GM19035 (cell line): ENCODE measurements around the gene SLC25A21.
"Not testable (repeated sequence)": the region's sequence is repeated elsewhere in the genome, so short reads cannot be mapped to it uniquely, and the experiment has no call there.

Experiments
- ATAC-seq: cut with Tn5 transposase; IDR thresholded peaks from one replicate; pipeline ENCODE4 v1.9.1; 2021; ENCODE audit not compliant: unreplicated experiment

SLC25A21 gene

DNA sequence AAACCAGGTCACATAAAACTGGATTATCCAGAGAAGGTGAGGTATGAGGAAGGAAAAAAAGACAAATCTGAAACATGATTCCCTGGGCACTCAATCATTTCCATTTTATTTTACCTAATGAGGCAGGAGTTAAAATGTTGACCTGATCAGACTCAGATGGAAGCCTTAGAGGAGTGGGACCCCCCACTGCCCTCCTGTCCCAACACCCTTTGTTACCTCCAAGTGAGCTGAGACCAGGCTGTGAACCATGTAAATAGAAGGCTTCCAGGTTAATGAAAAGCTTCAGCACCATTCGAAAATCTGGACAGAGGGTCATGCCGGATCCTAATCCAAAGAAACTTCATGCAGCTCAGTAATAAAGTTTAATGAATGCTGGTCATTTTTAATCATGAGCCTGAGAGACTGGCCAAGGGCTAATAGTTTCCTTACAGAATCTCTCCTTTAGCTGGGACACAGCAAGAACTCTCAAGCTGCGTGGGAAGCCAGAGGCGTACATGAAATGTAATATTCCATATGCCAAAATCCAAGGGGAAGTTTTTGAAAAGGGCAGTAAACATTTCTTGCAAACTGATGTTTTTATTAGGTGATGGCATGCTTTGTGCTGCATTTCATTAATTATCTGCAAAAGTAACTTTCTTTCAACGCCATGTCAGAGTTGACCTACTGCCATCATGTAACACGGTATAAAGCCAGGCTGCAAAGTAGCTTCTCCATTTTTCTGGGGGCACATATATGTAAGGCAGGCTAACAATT, 327.8 kb downstream of the SLC25A21 start:
- ATAC-seq = no peak

DNA sequence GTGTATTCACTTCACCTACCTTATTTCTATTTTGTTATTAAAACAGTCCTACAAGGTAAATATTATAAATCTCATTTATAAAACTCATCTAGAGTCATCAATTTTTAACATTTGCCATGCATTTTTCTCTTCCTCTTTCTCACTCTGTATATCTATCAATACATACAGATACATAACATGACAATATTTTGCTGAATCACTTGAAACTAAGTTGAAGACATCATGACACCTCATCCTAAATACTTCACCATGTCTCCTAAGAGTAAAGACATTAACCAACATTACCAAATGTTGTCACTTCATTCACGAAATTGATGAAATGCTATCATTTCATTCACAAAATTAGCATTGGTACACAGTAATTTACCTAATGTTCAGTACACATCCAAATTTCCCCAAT, 329.0 kb downstream of the SLC25A21 start:
- no peak for ATAC-seq

DNA sequence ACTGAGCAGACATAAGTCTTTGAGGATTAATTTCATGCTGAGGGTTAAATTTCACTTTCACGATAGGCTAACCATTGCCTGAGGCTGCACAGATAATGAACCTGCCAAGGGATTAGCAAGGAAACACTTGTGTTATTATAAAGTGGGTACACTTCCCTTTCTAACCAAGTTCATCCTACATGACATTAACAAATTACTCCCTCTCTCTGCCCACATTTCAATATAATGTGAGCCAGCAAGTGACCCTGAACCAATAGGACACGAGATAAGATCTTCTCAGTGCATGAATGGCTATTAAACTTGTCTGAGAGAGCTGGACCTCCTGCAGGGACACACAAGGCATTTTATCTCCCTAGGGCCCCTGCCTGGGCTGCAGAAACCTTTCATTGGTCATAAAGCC, 337.3 kb downstream of the SLC25A21 start:
- no peak for ATAC-seq

DNA sequence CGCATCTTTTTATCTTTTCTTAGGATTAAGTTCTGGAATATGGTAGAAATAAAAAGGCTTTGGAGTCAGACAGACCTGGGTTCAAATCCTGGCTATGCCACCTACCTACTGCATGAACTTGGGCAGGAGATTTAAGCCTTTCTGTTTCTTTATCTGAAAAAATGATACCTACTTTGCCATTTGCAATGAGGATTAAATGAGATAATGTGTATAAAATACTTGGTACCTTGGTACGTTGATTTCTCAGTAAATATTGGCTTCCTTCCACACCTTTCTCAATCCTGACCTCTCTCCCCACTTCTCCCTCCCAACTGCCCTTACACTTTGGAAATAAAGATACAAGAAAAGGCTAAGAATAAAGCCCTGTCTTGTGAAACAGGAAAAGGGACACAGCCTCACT, 338.1 kb downstream of the SLC25A21 start:
- ATAC-seq = no peak

DNA sequence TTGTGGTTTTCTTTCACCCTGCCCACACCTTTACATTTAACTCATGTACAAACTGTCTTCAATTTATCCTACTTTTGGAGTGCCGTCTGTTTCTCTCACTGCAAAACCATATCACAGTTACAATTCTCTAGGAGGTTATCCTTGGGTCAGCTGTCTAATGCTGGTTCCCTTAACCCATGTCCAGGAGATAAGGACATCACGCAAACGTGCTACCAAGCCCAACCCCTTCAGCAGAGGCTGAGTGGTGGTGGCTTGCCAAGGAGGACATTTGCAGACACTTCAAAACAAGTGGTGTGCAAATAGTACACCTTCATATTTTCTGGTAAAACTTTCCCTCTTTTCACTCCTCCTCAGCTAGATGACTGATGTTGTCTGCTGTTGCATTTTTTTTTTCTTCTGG, 342.9 kb downstream of the SLC25A21 start:
- ATAC-seq = no peak

DNA sequence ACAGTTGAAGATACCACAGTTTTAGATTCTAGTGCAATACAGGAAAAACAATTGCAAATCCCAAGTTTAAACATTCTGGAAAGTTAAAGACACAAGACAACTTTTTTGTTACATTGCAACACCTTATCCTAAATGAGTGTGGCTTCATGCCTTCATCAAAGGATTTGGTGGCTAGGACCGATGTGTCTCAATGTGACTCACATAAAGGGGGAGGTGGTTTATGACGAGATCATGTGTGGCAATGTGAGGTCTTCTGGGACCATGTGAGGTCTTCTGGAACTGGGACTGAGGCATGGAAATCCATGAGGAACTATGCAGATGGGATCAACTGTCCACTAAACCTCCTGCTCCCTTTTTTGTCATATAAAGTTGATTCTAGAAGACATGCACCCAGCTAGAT, 344.5 kb downstream of the SLC25A21 start:
- no peak for ATAC-seq

DNA sequence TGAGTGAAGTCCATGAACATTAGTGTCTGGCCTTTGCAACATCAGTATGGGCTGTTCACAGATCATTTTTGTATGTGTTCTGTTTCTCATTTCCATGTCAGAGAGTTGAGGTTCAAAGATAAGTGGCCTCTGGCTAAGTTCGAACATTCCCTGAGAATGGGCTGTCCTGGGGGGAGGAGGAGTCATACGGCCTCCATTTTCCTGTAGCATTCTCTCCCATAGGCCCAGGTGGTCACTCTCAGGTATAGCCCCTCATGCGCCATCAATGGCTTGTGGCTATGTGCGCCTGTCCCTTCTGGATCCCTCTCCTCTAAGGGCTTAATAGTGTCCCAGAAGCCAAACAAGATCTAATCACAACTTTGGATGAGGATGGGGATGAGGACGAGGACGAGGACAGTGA, 345.8 kb downstream of the SLC25A21 start:
- no peak for ATAC-seq

DNA sequence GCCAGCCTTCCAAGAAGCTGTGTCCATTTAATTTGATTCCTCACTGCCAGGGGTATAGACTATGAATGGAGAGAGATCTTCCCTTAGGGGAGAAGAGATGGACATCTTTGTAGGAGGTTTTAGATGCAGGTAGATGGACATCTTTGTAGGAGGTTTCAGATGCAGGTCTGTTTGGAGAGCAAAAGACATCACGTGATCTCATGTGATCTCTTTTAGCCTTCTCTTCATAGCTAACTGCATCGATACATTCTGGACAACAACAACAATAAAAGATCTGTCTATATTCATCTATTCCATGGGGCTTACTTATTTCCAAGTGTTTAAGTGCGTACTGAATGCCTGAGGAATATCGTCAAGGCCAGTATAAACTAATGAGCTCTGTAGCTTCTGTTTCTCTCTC, 347.6 kb downstream of the SLC25A21 start:
- no peak for ATAC-seq

DNA sequence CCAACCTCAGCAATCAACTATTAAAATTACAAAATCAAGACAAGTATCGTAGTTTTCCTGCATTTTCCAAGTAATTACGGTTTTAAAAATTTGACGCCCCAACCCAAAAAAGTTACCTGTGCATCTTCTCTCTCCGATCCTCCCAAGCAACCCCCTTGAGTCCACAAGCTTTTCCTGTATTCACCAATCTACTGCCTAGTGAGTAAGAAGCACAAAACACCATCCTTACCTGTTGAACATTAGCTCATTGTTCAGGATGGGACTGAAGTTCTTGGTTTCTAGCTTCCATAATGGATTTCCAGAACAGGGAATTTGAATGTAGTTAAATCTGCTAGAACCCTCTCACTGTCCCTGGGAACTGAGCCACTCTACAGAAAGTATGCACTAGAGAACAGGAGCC, 348.8 kb downstream of the SLC25A21 start:
- no peak for ATAC-seq

DNA sequence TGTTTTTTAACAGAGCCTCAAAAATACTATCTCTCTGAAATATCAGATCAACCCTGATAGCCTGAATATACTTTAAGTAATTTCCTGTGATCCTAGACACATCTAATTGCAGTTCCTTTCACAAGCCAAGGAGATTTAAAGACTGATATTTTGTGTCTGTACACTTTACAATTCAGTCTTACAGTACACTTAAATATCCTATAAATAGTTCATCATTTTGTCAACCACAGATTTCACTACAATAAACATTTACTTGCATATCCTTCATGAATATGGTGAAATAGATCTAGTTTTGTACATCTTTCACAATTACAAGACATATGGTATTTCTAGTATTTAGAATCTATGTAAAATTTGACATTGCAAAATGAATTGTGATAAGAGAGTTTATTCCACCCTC, 349.7 kb downstream of the SLC25A21 start:
- no peak for ATAC-seq

DNA sequence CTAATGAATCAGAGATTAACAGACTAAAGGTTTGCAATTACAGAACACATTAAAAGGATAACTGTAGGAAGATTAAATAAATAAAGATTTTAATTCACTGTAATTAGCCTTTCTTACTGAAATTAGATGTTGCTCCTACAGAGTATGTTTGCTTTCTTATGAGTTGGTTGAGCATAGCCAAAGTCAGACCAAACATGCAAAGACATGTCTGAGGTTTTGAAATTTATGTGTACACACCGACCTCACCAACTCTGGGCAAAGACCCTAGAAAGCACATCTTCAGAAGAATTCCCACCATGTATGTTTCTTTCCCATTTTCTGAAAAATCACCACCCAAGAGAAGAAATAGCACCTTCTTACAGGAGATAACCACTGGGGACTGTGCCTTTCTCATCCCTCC, 351.5 kb downstream of the SLC25A21 start:
- no peak for ATAC-seq

DNA sequence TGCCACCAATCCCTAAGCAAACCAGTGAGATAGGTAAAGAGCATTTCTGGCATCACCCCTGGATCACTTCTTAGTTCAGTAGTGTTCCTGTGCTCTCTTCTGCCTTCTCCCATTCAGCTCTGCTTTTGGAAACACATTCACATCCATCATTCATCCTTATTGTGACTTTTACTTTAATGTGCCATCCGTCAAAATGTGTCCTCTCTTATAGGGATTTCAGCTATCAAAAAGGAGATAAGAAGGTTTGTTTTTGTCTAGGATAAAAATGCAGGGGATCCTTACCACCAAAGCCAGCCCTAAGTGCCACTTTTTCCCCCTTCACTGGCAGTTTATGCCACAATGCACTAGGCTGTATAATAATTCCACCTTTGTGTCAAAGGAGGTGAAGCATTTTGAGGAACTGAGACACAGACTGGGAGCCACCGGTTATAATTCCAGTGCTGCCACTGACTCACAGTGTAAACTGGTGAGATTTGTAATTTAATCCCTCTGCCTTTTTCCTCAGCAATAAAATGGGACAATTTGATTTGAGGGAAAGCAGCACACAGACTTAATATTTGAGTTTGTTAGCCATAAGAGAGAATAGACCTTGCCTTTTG, 352.2 kb downstream of the SLC25A21 start:
- no peak for ATAC-seq

DNA sequence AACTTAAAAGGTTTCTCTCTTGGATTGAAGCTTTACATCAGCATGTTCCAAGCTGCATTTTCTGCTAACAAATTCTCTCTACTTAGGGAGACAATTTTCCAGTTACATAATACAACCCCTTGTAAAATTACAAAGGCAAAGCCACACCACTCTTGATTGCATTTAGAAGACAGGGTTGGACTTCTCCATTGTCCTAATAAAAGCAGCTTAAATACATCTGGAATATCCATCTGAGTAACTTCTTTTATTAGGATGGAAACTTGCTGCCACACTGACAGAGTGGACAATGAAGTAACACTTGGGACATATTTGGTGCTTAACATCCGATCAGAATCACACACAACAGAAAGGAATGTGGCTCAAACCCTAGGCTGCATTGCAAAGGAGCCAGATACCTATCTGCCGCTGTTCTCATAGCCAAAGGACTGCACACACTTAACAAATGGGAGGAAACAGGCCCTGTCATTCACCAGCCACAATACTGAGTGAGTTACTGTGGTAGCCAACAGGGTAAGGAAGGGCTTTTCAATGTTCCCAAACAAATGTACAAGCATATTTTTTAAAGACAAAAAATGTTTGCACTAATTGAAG, 353.5 kb downstream of the SLC25A21 start:
- ATAC-seq = no peak

DNA sequence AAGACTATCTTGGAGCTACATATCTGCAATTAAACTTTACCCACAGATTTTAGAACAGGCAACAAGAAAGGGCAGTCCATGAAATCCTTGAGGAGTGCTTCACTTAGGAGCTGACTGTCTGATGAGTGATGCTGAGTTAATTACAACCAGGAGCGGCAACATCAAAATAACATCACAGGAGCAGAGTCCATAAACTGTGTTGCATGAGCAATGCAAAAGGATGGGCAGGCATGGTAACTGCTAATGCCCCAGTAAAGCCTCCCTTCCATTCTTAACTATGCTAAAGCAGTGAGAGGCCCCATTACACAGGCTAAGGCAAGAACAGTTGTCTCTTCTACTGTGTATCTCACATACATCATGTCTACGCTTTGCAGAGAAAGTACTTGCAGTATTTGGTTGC, 354.2 kb downstream of the SLC25A21 start:
- ATAC-seq = no peak

DNA sequence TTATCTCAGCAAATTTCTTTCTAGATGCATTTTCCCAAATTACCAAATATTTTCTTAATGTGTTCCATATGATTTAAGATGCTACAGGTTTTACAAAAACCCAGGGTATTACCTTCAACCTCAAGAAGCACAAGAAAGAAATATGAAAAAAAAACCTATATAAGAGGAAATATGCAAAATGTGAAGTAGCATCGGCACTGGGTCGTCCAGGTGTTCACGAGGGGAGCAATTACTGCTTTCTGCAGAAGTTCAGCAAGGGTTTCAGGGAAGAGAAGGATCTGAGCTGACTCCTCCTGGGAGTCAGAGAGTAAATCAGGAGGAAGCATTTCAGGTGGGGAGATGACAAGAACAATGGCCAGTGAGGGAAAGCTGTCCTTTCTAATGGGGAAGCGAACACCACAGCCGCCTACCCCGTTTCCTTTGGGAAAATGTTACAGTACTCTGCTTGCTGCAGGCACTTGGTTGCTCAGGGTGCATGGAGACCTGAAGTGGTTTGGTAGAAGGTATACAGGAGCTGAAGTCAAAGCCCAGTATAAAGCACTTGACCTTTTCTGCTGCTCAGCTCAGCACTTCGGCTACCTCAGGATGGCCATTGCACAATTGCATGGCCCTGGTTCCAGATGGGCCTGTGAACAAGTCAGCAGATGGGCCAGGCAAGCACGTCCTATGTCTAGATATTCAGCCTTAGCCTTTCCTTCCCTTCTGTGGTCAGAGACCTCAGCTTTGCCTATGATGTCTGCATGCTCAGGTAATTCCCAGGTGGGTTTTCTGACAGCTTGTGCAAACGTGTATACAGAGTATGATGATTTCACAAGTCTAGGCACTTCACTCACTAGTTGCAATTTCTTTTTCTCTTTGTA, 355.1 kb downstream of the SLC25A21 start:
- no peak for ATAC-seq

DNA sequence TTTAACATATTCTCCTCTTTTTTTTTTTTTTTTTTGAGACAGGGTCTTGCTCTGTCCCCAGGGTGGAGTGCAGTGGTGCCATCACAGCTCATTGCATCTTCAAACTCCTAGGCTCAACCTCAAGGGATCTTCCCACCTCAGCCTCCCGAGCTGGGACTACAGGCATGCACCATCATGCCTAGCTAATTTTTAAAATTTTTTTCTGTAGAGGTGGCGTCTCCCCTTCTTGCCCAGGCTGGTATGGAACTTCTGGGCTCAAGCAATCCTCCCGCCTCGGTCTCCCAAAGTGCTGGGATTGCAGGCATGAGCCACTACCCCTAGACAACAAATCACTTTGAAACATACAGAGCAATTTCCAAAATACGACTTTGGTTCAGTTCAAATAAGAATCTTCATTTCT, 355.9 kb downstream of the SLC25A21 start:
- no peak for ATAC-seq

DNA sequence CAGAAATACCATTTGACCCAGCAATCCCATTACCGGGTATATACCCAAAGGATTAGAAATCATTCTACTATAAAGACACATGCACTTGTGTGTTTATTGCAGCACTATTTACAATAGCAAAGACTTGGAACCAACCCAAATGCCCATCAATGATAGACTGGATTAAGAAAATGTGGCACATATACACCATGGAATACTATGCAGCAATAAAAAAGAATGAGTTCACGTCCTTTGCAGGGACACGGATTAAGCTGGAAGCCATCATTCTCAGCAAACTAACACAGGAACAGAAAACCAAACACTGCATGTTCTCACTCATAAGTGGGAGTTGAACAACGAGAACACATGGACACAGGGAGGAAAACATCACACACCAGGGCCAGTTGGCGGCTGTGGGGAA, 357.6 kb downstream of the SLC25A21 start:
- not testable (repeated sequence) for ATAC-seq

DNA sequence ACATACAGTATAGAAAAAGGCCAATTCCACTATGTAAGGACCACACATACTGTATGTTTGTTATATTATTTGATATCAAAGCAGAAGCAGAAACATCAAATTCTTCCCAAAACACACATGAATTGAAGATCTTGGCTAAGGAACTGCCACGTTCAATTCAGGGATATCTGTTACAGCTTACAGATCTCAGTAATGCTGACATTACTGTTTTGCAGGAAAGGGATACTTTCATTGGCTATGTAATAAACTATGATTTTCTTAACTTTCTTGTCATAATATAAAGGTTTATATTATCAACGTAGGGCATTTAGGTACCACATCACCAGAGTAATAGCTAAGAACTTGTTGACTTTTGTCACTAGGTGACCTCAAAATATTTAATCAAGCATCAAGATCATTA, 362.2 kb downstream of the SLC25A21 start:
- no peak for ATAC-seq

DNA sequence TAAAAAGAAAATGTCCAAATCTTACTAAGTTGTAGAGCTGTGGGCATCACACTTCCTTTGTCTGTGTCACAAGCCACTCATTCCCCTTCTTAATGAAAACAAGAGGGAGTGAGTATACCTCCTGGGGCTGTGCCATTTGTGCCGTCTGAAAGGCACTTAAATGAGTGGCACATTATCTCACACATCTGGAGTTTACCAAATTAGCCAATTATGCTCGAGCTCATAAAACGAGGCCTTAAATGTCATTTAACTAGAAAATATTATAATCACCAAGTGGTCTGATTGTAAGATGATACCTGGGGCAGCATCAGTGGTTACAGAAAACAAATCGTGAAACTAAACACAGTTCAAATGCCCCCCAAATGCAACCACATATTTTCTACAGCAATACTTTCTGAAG, 364.7 kb downstream of the SLC25A21 start:
- no peak for ATAC-seq

DNA sequence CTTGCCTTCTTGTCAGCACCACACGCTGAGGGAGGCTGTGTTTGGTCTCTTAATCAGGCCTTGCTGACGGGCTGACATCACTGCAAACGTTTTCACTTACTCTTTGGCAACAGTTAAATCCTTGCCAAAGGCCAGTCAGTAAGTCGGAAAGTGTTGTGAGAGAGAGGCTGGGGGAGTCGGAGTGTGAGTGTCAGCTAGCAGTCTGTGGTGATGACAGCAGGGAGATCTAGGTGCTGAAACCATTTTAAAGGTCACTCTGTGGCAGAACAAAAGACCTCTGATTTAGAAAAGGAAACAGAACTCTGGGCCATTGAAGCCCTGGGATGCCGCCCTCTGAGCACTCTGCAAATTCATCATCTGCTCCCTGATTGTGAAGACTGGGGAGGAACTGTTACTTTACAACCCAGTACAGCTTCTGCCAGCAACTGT, 367.3 kb downstream of the SLC25A21 start:
- ATAC-seq = no peak

DNA sequence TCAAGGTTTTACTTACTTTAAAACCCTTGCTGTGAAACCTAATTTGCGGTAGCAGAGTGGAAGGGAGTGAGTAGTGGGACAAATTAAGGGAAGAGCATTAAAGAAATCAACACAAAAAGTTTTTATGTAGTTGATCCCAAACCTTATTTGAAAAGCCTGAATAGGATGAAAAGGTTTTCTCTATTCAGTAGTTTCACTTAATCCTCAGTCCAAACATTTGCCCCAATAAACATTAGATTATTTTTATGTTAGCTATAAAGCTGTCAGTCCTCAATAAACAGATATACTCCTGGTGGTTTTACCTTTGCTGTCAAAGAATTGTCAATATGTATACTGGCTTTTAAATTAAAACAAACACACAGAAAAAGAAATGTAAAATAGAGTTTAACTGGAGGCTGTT, 374.8 kb downstream of the SLC25A21 start:
- no peak for ATAC-seq

DNA sequence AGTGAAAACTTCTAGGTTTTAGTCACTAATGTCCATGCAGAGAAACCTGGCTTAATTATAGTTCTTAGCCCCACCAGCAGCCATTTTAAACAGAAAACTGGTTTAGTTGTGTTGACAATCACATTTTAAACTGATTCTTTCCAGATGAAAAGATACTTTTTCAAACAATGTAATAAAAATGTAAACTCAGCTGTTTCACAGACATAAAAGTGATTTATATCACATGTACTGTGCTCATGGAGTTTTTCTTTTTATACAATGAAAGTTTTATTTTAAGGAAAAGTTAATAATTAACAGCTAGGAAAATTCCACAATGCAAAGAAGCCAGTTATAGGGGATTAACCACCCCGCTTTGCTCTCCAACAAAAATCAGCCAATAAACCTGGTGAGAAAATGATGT, 381.0 kb downstream of the SLC25A21 start:
- ATAC-seq = no peak
